ENCODE measurements around the gene CENPVL2. TPM values are rescaled to one million over a fixed set of nuclear protein-coding genes. Genes with fewer than 3 reads are reported as not detected.
"Not testable (repeated sequence)": the region's sequence is repeated elsewhere in the genome, so short reads cannot be mapped to it uniquely, and the experiment has no call there.

CENPVL2 gene
- polyA plus RNA-seq, 4 donors = 0.03 to 0.42 TPM; not detected in 2

DNA sequence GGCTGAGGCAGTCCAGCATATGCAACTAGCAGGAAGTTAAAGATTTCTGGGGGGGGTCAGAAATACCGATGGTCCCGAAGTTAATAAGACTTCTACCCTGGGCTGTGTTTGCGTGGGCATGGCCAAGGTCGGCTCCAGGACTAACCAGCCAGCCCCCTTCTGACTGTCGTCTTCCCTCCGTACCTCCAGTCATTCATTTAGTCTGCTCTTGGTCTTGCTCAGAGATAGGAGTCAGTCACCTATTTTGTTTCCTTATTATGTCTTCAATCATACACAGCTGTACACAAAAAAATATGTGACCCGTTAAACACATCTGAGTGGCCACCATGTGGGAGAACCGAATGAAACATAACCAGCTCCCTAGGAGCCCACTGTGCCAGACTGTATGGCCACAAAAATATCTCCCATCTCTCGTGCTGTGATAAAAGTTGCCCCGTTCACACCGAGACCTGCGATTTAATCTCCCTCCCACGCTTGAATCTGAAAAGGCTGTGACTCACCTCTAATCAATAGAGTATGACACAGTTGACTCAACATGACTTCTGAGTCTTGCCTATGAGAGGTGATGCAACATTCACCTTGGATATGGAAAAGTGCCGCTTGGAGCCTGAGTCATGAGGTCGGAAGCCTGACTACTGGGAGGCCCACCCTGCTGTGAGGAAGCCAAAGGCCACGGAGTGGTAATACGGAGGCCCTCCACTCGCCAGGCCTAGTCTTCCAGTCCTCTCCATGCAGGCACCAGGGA, 2.8 kb downstream of the CENPVL2 start:
- not testable (repeated sequence) for FAIRE-seq

DNA sequence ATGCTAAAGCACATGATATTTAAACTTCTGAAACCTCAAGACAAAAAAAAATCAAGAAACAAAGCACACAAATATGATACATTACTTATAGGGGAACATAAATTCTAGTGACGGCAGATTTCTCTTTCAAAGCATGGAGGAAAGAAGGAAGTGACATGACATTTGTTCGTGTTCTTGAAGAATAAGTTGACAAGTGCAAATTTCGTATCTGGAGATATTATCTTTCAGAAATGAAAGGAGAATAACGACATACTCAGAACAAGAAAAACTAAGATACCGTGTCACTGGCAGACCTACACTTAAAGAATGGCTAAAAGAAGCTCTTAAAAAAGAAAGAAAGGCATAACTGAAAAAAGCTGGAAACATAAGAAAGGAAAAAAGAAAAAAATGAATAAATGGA, 16.6 kb downstream of the CENPVL2 start:
- no peaks in the 10 kb centered on the region for H3K36me3 ChIP-seq (ENCODE audit: control insufficient read depth in 3 of 3, insufficient read depth in 2 of 3, low read depth in 1 of 3, low read length in 3 of 3)
- WGBS, 3 donors = 59 to 78% (median 61%) methylated on average over 5 of the region's 5 CpGs

More for the DNA sequence above, 2.8 kb downstream of the CENPVL2 start:
- not testable (repeated sequence) for H3K27ac ChIP-seq (ENCODE audit: low read depth in 1 of 3, low read length in 2 of 3); H3K4me1 ChIP-seq (ENCODE audit: control insufficient read depth in 3 of 3, insufficient read depth in 2 of 3, low read depth in 1 of 3, low read length in 2 of 3); H3K27me3 ChIP-seq (ENCODE audit: control insufficient read depth in 3 of 3, insufficient read depth in 3 of 3, low read length in 3 of 3); H3K36me3 ChIP-seq (ENCODE audit: control insufficient read depth in 3 of 3, insufficient read depth in 2 of 3, low read depth in 1 of 3, low read length in 3 of 3); DNase-seq; H3K9me3 ChIP-seq (ENCODE audit: control insufficient read depth in 2 of 2, insufficient read depth in 1 of 2, low read depth in 1 of 2, low read length in 1 of 2); H3K4me3 ChIP-seq (ENCODE audit: low read depth in 1 of 3, low read length in 3 of 3)
- WGBS, 3 donors = no CpG with 5 or more reads among the region's 18 CpGs

DNA sequence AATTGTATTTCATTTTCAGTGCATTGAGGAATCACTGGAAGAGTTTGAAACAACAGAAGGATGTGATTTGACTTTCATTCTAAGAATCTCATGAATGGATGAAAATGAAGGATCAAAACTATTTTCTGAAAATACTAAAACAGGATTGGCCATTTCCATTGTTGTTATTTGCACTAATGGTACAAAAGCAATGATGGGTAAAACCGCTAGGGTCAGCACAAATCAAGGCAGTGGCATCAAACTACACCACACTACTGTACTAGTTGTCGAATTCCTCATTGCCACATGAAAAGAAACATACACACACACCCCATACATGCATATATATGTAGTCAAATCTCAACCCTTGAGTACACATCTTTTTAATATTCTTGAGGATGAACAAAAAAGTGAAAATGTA, 39.3 kb downstream of the CENPVL2 start:
- Histone ChIP-seq H3K27ac (ENCODE audit: low read depth in 1 of 3, low read length in 2 of 3) (no peak overlapping the region), H3K4me1 (ENCODE audit: control insufficient read depth in 3 of 3, insufficient read depth in 2 of 3, low read depth in 1 of 3, low read length in 2 of 3) (no peaks in the 10 kb centered on the region), H3K9me3 (ENCODE audit: control insufficient read depth in 2 of 2, insufficient read depth in 1 of 2, low read depth in 1 of 2, low read length in 1 of 2) (no peaks in the 10 kb centered on the region), H3K27me3 (ENCODE audit: control insufficient read depth in 3 of 3, insufficient read depth in 3 of 3, low read length in 3 of 3) (no peaks in the 10 kb centered on the region), H3K36me3 (ENCODE audit: control insufficient read depth in 3 of 3, insufficient read depth in 2 of 3, low read depth in 1 of 3, low read length in 3 of 3) (no peaks in the 10 kb centered on the region), H3K4me3 (ENCODE audit: low read depth in 1 of 3, low read length in 3 of 3) (no peak overlapping the region)
- no peak for DNase-seq
- no peak for FAIRE-seq
- 44 to 85% (median 77%) methylated on average over 2 of the region's 2 CpGs for WGBS, 3 donors

More for the DNA sequence above, 16.6 kb downstream of the CENPVL2 start:
- Histone ChIP-seq H3K4me1 (ENCODE audit: control insufficient read depth in 3 of 3, insufficient read depth in 2 of 3, low read depth in 1 of 3, low read length in 2 of 3) (no peaks in the 10 kb centered on the region), H3K27ac (ENCODE audit: low read depth in 1 of 3, low read length in 2 of 3) (no peak overlapping the region), H3K4me3 (ENCODE audit: low read depth in 1 of 3, low read length in 3 of 3) (no peak overlapping the region), H3K9me3 (ENCODE audit: control insufficient read depth in 2 of 2, insufficient read depth in 1 of 2, low read depth in 1 of 2, low read length in 1 of 2) (no peaks in the 10 kb centered on the region), H3K27me3 (ENCODE audit: control insufficient read depth in 3 of 3, insufficient read depth in 3 of 3, low read length in 3 of 3) (no peaks in the 10 kb centered on the region)
- no peak for FAIRE-seq
- no peak for DNase-seq

DNA sequence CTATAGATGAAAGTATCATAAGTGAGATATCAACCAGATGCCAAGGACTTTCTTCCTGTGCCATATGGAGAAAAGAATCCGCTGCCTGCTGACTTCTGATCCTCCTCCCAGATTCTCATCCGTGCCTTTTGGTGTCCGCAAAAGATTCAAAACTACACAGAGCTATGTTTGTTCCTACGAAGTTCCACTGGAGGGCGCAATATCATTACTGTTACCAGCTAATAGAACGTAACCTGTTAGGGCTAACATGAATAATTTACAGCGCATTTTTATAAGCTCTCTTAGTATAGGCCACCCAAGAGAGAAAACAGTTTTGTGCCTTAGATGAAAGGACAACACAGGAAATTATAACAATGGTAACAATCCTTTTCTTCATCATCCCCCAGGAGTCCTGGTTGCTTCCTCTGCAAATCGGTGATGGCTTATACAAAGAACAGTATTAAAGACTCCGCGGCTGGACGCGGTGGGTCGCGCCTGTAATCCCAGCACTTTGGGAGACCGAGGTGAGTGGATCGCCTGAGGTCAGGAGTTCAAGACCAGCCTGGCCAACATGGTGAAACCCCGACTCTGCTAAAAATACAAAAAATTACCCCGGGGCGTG, 41.1 kb downstream of the CENPVL2 start:
- Histone ChIP-seq H3K36me3 (ENCODE audit: control insufficient read depth in 3 of 3, insufficient read depth in 2 of 3, low read depth in 1 of 3, low read length in 3 of 3) (no peaks in the 10 kb centered on the region), H3K4me3 (ENCODE audit: low read depth in 1 of 3, low read length in 3 of 3) (no peak overlapping the region), H3K27me3 (ENCODE audit: control insufficient read depth in 3 of 3, insufficient read depth in 3 of 3, low read length in 3 of 3) (no peaks in the 10 kb centered on the region), H3K27ac (ENCODE audit: low read depth in 1 of 3, low read length in 2 of 3) (no peak overlapping the region), H3K4me1 (ENCODE audit: control insufficient read depth in 3 of 3, insufficient read depth in 2 of 3, low read depth in 1 of 3, low read length in 2 of 3) (no peaks in the 10 kb centered on the region), H3K9me3 (ENCODE audit: control insufficient read depth in 2 of 2, insufficient read depth in 1 of 2, low read depth in 1 of 2, low read length in 1 of 2) (no peaks in the 10 kb centered on the region)
- DNase-seq = peak; percentile 16 to 35
- no peak for FAIRE-seq
- WGBS, 3 donors = 35 to 51% (median 42%) methylated on average over 19 of the region's 19 CpGs

DNA sequence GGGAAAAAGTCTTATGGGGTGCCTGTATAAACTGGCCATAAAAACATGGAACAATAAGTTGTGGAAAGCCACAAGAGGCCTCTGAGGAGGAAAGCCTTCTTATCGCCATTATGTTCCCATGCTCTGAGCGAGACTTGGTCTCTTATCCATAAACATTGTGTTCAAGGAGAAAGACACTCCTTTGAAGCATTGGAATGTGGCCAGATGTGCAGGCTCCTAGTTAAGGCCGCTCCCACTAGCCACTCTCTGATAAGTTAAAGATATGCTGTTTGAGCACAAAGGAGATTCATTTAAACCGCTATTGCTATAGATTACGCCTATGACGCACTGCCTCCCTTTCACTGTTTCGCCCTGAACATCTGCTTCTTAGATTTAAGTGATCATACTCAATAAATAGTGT, 46.1 kb downstream of the CENPVL2 start:
- not testable (repeated sequence) for H3K9me3 ChIP-seq (ENCODE audit: control insufficient read depth in 2 of 2, insufficient read depth in 1 of 2, low read depth in 1 of 2, low read length in 1 of 2); H3K4me1 ChIP-seq (ENCODE audit: control insufficient read depth in 3 of 3, insufficient read depth in 2 of 3, low read depth in 1 of 3, low read length in 2 of 3); H3K36me3 ChIP-seq (ENCODE audit: control insufficient read depth in 3 of 3, insufficient read depth in 2 of 3, low read depth in 1 of 3, low read length in 3 of 3); H3K27ac ChIP-seq (ENCODE audit: low read depth in 1 of 3, low read length in 2 of 3); H3K27me3 ChIP-seq (ENCODE audit: control insufficient read depth in 3 of 3, insufficient read depth in 3 of 3, low read length in 3 of 3); FAIRE-seq; H3K4me3 ChIP-seq (ENCODE audit: low read depth in 1 of 3, low read length in 3 of 3)
- DNase-seq = peak in 1 of 2 donors; percentile 79
- 20 to 67% (median 52%) methylated on average over 7 of the region's 7 CpGs for WGBS, 3 donors

Other genes starting within 250 kb of the CENPVL2 start
- gene NUDT11, start 186.2 kb downstream of the CENPVL2 start, polyA plus RNA-seq = 10 to 100 TPM in 1 of 4 donors, 1 to 10 TPM in 3; 1.5 to 19.9 (median 4.5) TPM
- gene CENPVL3, start 63.9 kb downstream of the CENPVL2 start, polyA plus RNA-seq = 1 to 10 TPM in 2 of 4 donors, under 1 TPM in 2; 0.09 to 3.4 (median 0.92) TPM
- under 1 TPM in 2 of 4 donors, not detected in 2; 0.03 to 0.42 TPM for gene CENPVL1, start 27.7 kb upstream of the CENPVL2 start, polyA plus RNA-seq
- 10 to 100 TPM in 1 of 4 donors, 1 to 10 TPM in 3; 1.1 to 12.9 (median 3.5) TPM for gene GSPT2, start 60.6 kb upstream of the CENPVL2 start, polyA plus RNA-seq
- gene MAGED1, start 210.8 kb upstream of the CENPVL2 start, polyA plus RNA-seq = 100 to 1,000 TPM in 1 of 4 donors, 10 to 100 TPM in 3; 14.3 to 160 (median 26.7) TPM